G401 (cell line): ENCODE measurements around the gene CTBP2. TPM values are rescaled to one million over a fixed set of nuclear protein-coding genes. Genes with fewer than 3 reads are reported as not detected.

ENCODE experiments used
- DNase-seq: peaks from one replicate; pipeline ENCODE4 v3.0.0-alpha.2; 2015; ENCODE audit warnings: low spot score
- in situ Hi-C: cut with HindIII; loops from 2 replicates; pipeline ENCODE4 v1.10.0; 2016; ENCODE audit warnings: low sequenced_read_pairs, mixed read lengths
- total RNA-seq: library from RNA; depleted of rRNA; stranded (reverse); fragments of >200 nt; shearing (Covaris generic); gene quantifications from 2 replicates; pipeline ENCODE4 v1.2.3, GENCODE V29; 2014

CTBP2 gene
- total RNA-seq, 1 experiment from 2014 or later: 98.5 TPM

GRCh38 chr10:125039354-125039769 is 121.0 kb downstream of the CTBP2 start:
- in situ Hi-C loops: no loop called here
- DNase-seq: no peak

GRCh38 chr10:125038637-125039036 is 121.7 kb downstream of the CTBP2 start:
- DNase-seq: peak; percentile 79
- in situ Hi-C loops: no loop called here

DNA sequence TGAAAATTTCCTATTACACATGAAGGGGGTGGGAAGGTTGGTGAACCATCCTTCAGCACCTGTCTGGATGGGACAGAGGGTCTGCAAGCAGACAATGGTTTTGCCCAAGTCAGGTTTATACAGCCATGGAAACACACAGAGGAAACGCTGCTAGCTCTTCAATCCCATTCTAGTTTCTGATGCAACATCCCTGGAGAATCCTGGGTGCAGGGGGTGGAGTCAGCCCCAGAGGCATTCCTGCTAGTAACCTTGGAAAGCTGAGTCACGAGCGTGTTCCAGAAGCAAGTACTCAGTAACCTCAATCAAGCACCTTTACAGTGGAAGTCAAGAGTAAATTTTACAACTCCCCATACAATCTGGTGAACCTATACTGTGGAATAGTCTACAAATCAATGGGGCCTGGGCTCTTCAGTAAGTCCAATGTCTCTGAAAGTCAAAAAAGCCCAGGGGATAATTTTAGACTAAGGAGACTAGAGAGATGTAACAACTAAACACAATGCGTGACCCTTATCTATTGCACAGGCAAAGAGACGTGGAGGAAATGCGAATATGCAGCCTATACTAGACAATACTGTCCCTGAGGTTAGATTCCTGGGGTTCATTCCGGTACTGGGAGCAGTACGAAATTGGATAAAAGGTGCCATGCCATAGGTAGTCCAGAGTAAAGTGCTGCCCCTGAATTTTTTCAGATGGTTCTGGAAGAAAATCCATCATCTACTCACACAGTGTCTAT is 123.1 kb downstream of the CTBP2 start:
- no peak for DNase-seq
- in situ Hi-C loops: no loop called here

DNA sequence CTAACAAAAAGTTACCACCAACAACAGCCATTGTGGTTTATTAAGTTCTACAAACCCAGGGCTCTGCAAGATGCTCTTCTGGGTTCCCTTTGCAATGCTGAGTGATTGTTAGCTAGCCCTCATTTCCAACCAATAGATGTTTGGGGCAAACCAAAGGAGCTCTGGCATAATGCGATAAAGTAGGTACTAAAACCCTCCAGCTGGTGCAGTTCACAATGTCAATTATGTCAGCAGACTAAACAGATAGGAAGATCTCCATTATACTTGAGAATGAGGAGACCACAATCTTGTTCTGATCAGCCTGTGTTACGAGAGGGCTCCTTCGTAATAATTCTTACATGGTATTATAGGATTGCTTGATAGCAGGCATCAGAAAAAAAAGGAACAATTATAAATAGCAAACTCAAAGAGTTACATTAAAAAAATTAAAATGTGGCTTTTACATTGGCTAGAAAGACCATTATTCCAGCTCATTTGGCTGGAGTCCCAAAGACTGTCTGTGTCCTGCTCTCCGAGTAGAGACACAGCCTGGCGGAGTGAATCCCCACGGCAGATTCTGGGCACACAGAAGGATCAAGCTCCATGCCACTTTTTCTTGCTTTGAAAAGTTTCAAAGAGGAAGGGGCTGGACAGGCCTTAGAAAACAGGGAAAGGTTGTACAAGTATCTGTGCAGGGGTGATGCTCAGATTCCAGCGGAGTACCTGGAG is 124.6 kb downstream of the CTBP2 start:
- in situ Hi-C loops: no loop called here

GRCh38 chr10:125035136-125035535 is 125.2 kb downstream of the CTBP2 start:
- DNase-seq: no peak

More for the DNA sequence above, 124.6 kb downstream of the CTBP2 start:
- peak; percentile 65 for DNase-seq

GRCh38 chr10:125034675-125035074 is 125.7 kb downstream of the CTBP2 start:
- in situ Hi-C loops: no loop called here
- no peak for DNase-seq

More at GRCh38 chr10:125035136-125035535, 125.2 kb downstream of the CTBP2 start:
- in situ Hi-C loops: no loop called here

- in situ Hi-C loops: no loop called here
- DNase-seq: peak; percentile 82
Observed at GRCh38 chr10:125033146-125033924, 127.0 kb downstream of the CTBP2 start.

- in situ Hi-C loops: no loop called here
- DNase-seq: no peak
Observed at GRCh38 chr10:125032474-125033020, 127.8 kb downstream of the CTBP2 start.

DNA sequence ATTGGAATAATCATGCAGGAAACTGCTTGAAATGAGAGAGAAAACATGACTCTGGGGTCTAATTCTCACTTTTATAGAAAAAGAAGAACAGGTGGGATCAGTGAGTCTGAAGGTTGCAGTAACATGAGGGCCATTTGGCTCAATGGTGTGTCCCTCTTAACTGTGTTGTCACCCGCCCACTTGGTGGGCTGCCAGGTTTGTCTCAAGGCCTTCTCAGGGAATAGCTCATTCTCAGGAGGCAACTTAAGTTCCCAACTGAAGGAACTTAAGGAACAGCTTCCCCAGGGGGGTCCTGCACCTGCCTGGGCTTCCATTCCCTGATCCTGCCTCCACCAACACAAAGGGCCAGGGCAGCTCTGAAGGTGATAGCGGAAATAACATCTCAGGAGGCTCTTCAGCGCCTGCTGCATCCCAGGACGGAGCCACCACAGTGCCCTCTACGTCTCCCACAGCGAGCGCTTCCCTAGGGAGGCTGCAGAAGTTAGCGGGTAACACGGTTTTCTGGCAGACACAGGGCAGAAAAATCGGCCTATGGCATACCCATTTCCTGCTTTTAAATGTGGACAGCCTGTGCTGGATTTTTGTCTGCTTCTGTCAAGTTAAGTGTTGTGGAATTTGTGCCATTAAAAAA is 129.7 kb downstream of the CTBP2 start:
- no peak for DNase-seq
- in situ Hi-C loops: no loop called here

GRCh38 chr10:125029584-125030242 is 130.7 kb downstream of the CTBP2 start:
- DNase-seq: no peak
- in situ Hi-C loops: no loop called here

DNA sequence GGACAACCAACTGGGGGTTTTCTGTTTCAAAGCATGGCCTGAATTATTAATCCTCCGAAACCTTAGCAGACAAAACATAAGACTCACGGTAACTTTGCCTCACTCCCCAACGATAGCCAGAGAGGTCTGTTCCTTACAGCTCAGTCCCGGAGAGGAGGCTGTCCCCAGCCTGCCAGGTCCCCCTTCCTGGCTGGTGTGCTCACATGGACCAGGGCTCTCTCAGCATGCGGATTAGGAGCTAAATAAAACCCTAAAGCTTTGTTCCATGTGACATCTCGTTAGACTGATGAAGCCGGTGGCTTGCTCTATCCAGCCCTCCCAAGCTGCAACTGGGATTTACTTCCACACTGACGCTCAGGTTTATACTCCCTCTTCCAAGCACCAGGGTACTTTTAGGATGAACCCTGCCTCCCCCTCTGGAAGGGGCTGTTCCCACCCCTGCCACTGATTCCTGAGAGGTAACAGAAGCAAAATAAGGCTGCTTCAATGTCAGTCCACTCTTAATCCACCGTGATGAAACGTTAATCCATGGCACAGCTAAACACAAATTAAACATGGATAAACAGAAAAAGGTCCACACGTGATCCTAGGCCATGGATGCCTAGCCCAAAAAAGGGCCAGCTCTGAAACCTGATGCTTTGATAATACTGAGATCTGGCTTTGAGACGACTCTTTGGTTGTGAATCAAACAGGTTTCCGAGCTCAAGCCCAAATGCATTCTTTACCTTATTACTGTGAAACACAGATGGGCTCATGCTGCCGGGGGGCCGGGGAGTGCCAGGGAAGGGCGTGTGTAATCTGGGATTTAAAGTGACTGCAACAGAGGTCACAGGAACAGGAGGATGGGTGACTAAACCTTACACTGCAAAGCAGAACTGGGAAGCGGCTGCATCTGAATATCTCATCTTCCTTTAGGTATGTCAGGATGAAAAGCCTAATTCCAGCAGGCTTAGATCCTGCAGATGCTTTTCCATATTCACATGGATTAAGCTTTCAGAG is 132.2 kb downstream of the CTBP2 start:
- DNase-seq: peak; percentile 85
- in situ Hi-C loops: no loop called here

DNA sequence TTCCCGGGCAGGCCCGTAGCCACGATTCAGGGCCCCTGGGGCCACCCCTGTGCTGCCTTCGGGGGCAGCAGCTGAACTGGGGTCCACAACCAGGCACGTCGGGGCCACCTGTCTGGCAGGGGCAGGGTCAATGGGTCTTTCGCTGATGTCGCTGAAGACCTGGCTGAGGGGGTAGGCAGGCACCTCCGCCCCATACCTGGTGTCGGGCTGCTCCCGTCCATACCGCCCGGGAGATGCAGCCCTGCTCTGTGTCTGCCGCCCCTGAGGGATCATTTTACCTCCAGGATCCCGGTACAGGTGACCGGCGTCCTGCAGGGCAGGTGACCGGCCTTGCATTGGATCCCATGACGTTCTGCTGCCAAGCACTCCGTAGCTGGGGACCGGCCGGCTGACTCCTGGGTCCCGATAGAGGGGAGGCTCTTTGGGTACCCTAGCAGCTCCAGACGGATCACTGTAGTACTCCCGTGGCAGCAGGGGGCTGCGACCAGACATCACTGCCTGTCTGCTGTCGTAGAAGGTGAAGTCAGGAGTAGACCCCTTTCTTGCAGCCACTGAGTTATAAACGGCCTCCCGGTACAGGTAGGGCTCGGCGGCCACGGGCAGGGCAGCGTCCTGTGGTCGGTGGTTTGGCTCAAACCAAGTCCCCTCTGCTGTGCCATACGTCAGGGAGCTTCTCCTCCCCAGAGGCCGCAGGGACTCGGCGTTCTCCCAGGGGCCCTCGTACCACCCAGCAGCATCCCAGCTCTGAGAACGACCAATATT is 133.2 kb downstream of the CTBP2 start:
- in situ Hi-C loops: no loop called here
- DNase-seq: no peak

DNA sequence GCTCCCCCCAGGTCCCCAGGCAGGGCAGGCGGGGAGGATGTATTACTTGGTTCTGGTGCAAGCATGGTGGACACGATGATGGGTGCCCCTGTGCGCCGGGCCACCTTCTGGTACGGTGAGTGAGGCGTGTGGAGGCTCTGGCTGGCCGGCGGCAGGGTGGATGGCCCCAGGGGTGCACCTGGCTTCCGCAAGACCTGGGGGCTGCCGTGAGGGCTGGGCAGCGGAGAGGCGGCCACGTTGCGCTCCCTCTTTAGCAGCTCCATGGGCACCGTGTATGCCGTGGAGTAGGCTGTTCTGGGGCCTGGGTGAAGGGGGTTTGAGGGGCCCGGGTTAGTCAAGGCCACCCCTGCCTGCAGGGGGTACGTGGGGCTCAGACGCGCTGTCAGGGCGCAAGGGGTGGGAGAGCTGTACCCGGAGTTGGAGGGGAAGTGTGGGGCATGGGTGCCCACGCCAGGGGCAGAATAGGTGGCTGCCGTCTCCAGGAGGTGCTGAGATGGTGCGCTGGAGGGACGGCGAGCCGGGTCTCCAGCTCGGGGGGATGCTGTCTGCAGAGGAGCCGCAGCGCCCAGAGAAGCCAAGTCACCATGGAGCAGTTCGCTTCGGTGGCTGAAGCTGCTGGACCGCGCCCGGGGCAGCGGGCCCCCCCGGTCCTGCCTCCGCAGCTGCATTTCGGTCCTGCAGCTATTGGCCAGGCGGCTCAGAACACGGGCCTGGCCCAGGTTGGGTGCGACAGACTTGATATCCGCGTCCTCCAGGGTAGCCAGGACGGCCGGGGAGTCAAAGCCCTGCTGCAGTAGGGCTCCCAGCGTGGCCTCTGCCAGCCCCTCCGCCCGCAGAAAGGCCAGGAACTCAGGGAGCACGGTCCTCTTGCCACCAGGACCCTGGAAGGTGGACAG is 134.1 kb downstream of the CTBP2 start:
- in situ Hi-C loops: no loop called here
- no peak for DNase-seq

- no peak for DNase-seq
- in situ Hi-C loops: no loop called here
Observed at GRCh38 chr10:125025341-125025740, 135.0 kb downstream of the CTBP2 start.

DNA sequence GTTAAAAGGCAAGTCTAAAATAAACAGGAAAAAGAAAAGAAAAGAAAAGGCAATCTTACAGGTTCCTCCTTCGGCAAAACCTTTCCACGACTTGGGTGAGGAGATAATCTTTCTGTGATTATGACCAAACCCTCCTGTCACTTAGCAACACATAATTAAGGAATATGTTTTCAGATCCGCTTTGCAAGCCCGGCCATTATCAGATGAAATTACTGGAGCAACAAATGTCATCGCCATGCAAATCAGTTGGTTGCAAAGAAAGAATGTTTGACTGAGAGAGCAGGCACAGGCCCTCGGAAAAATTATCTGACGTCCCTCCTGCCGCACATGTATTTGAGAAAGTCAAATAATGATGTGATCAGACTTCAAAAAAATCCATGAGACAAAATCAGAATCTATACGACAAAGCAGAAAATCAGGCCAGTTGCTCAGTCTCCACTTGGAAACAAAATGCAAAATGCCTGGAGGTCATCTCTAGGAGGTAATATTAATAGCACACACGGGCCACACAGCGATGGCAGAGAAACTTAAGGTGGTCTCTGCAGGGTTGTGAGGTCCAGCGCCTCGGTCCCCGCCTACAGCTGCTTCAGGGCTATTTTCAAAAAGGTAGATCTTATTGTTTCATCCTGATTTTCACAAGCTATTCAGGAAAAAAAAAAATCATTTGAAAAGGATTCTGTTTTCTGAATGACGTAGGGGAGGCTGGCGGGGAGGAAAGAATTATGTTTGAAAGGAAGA is 135.7 kb downstream of the CTBP2 start:
- in situ Hi-C loops: no loop called here
- DNase-seq: peak; percentile 52
